ENCODE data around the gene RMDN2. TPM values are rescaled to one million over a fixed set of nuclear protein-coding genes. Genes with fewer than 3 reads are reported as not detected.

Gene RMDN2
- total RNA-seq, 1 donor from 2014 or later = 21.9 TPM

- Histone ChIP-seq H3K4me3 (peak overlapping the region; percentile 44), H3K27ac (peak overlapping the region; percentile 21), H3K36me3 (no peaks in the 10 kb centered on the region), H3K27me3 (ENCODE audit: low read depth) (no peaks in the 10 kb centered on the region), H3K9me3 (no peaks in the 10 kb centered on the region), H3K4me1 (peaks cover 9% of the 10 kb centered on the region)
- peak; percentile 26 for TF ChIP-seq CTCF (IDR thresholded peaks at IDR 0.05)
- ATAC-seq = peak; percentile 84 to 87
- no peak for DNase-seq
- intact Hi-C loops (cut with DNase I) = no loop called here
Observed at GRCh38 chr2:38037757-38038621, 112.9 kb downstream of the RMDN2 start.

DNA sequence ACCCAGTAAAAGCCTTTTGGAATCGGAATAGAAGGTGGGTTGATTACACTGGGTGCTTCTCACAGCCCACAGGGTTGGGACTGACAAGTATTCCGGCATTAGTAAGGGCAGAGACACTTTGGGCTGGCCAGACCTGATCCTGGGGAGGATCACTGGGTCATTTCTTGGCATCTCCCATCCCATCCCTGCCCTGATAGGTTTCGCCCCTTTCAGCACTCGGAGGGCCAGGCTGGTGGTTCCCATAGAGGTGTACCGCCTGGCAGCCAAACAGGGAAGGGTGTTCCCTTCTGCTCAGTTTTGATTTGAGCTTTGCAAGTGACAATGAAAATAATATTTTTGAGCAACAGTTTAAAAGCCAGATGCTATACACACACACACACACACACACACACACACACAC is 113.6 kb downstream of the RMDN2 start:
- H3K9me3 ChIP-seq = no peaks in the 10 kb centered on the region
- H3K4me1 ChIP-seq = peaks cover 9% of the 10 kb centered on the region
- intact Hi-C loops (cut with DNase I) = no loop called here
- DNase-seq = no peak
- no peaks in the 10 kb centered on the region for H3K27me3 ChIP-seq (ENCODE audit: low read depth)
- ATAC-seq = no peak
- H3K4me3 ChIP-seq = peak overlapping the region; percentile 44
- TF ChIP-seq CTCF (IDR thresholded peaks at IDR 0.05) = no peak
- H3K27ac ChIP-seq = peak overlapping the region; percentile 21
- H3K36me3 ChIP-seq = no peaks in the 10 kb centered on the region

DNA sequence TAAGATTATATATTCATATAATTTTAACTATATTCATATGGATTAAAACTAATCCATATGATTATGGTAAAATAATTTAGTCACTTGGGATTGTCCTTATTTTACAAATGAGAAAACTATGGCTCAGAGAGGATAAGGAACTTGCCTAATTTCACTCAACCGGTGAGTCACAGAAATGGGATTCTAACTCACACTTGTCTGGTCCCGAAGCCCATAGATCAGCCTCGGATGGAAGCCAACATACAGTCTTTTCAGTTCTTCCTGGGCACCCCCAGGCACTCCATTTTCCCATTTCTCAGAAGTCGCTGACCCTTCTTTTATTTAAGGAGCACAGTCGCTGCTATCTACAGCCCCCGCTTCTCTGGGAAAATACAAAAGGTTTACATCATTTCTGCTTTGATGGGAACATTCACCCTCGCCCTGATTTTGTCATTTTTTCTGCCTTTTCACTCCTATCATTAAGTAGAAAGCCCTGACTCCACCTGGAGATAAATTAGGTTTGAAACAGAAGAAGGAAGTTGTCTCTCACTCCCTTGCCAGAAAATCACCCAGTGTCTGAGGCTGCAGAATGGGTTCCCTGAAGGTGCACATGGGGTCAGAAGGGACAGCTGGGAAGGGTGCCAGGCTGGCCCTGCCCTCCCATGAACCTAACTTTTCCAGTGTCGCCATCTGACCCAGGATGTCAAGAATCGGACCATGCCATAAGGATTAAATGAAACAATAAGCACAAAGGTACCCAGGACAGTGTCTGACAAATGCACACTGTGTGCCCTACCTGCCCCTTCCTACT is 114.2 kb downstream of the RMDN2 start:
- Histone ChIP-seq H3K9me3 (no peaks in the 10 kb centered on the region), H3K27me3 (ENCODE audit: low read depth) (no peaks in the 10 kb centered on the region), H3K4me3 (no peak overlapping the region), H3K36me3 (no peaks in the 10 kb centered on the region), H3K4me1 (peaks cover 9% of the 10 kb centered on the region), H3K27ac (no peak overlapping the region)
- no peak for TF ChIP-seq CTCF (IDR thresholded peaks at IDR 0.05)
- intact Hi-C loops (cut with DNase I) = no loop called here
- DNase-seq = no peak
- ATAC-seq = no peak

- no peaks in the 10 kb centered on the region for H3K9me3 ChIP-seq
- DNase-seq (no peak), ATAC-seq (no peak)
- H3K4me1 ChIP-seq = no peaks in the 10 kb centered on the region
- no peak for TF ChIP-seq CTCF (IDR thresholded peaks at IDR 0.05)
- intact Hi-C loops (cut with DNase I) = no loop called here
- H3K4me3 ChIP-seq = no peak overlapping the region
- H3K36me3 ChIP-seq = no peaks in the 10 kb centered on the region
- no peaks in the 10 kb centered on the region for H3K27me3 ChIP-seq (ENCODE audit: low read depth)
- no peak overlapping the region for H3K27ac ChIP-seq
Observed at GRCh38 chr2:38045811-38046210, 120.7 kb downstream of the RMDN2 start.

DNA sequence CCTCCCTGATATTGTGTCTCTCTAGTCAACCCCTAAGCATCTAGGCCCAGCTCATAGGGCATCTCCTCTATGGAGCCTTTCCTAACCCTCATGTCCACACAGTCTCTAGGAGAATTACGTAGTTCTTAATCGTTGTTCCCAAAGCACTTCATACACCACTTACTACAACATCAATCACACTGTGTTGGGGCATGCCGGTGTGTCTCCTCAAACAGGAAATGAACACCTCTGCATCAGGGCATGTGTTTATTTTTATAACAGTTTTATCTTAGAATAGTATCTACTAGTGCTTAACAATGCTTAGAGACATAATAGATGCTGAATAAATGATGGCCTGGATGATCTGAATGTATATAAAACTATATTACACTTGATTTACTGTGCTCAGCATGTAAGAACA is 131.1 kb downstream of the RMDN2 start:
- TF ChIP-seq CTCF (IDR thresholded peaks at IDR 0.05) = no peak
- H3K27me3 ChIP-seq (ENCODE audit: low read depth) = no peaks in the 10 kb centered on the region
- H3K27ac ChIP-seq = no peak overlapping the region
- H3K4me1 ChIP-seq = no peaks in the 10 kb centered on the region
- intact Hi-C loops (cut with DNase I) = no loop called here
- no peak overlapping the region for H3K4me3 ChIP-seq
- DNase-seq = no peak
- ATAC-seq = no peak
- H3K9me3 ChIP-seq = no peaks in the 10 kb centered on the region
- H3K36me3 ChIP-seq = no peaks in the 10 kb centered on the region
